Spleen (tissue), 11 donors: ENCODE results near the gene RHOBTB1. TPM values are rescaled to one million over a fixed set of nuclear protein-coding genes. Genes with fewer than 3 reads are reported as not detected.

Experiments
- DNase-seq: peaks from one replicate; pipeline ENCODE4 v3.0.0-alpha.2; 2020
- H3K27ac ChIP-seq, 8 donors: fragments of 200-600 bp; sonication (generic) in 7 of 8; 1 replicate in 4 of 8; 2 replicates in 4 of 8; pipeline versions ENCODE4 v1.5.0 to v1.8.0; 2016 to 2021; ENCODE audit warnings: inconsistent platforms in 4 of 8, mild to moderate bottlenecking in 4 of 8, moderate library complexity in 1 of 8
- H3K27me3 ChIP-seq, 7 donors: fragments of 200-600 bp; sonication (generic) in 6 of 7; replicated peaks in 1 of 7; 1 replicate in 4 of 7; 2 replicates in 3 of 7; pipeline versions ENCODE4 v1.5.0 to v1.8.0; 2016 to 2021; ENCODE audit warnings: inconsistent platforms in 3 of 7, mild to moderate bottlenecking in 1 of 7
- H3K36me3 ChIP-seq, 6 donors: fragments of 200-600 bp; sonication (generic) in 5 of 6; 1 replicate in 4 of 6; 2 replicates in 2 of 6; pipeline versions ENCODE4 v1.5.0 to v1.8.0; 2016 to 2021; ENCODE audit warnings: inconsistent platforms in 2 of 6
- H3K4me1 ChIP-seq, 6 donors: fragments of 200-600 bp; sonication (generic) in 5 of 6; 1 replicate in 3 of 6; 2 replicates in 3 of 6; pipeline versions ENCODE4 v1.5.0 to v1.8.0; 2016 to 2021; ENCODE audit warnings: inconsistent platforms in 3 of 6
- H3K4me3 ChIP-seq, 8 donors: fragments of 200-600 bp; sonication (generic) in 7 of 8; 1 replicate in 4 of 8; 2 replicates in 4 of 8; pipeline versions ENCODE4 v1.5.0 to v1.8.0; 2016 to 2021; ENCODE audit warnings: inconsistent platforms in 4 of 8, mild to moderate bottlenecking in 4 of 8, moderate library complexity in 2 of 8
- H3K9me3 ChIP-seq, 8 donors: fragments of 200-600 bp; sonication (generic) in 7 of 8; 1 replicate in 4 of 8; 2 replicates in 4 of 8; pipeline versions ENCODE4 v1.5.0 to v1.8.0; 2016 to 2021; ENCODE audit warnings: inconsistent platforms in 4 of 8
- POLR2A ChIP-seq, 3 donors: fragments of 450-650 bp; IDR thresholded peaks; one replicate each; pipeline ENCODE4 v1.5.1; 2017; ENCODE audit warnings: antibody characterized with exemption in 3 of 3, mild to moderate bottlenecking in 1 of 3
- POLR2AphosphoS5 ChIP-seq, 3 donors: sonication (generic); formaldehyde crosslinking; IDR thresholded peaks; one replicate each; pipeline ENCODE4 v1.5.1; 2017; ENCODE audit warnings: antibody characterized with exemption in 3 of 3
- WGBS, 5 donors: extraction: QIAGEN DNeasy Blood & Tissue Kit in 3 of 5; methylation state at CpG; one replicate each; pipeline versions ENCODE4 v1.1.5 to v1.1.7; 2013 to 2018; 5-methylcytosine and 5-hydroxymethylcytosine counted together
- intact Hi-C: fragments of 100-400 bp; cut with DNase I; formaldehyde crosslinking; loops from one replicate; pipeline ENCODE4 v1.15.0; 2023; ENCODE audit warnings: low total_unique reads
- polyA plus RNA-seq, 3 donors: library from polyadenylated mRNA; stranded (reverse); fragments of 200-250 nt; gene quantifications; one replicate each; pipeline ENCODE4 v1.2.1, GENCODE V29; 2013
- total RNA-seq, 7 donors: library from RNA; depleted of rRNA in 3 of 7; stranded (reverse); fragments of >200 nt in 3 of 7; fragmentation: NEBNext Ultra II Directional in 4 of 7; extraction: Animal tissue kit (Norgen Biotek cat#: 25700) in 4 of 7; gene quantifications; one replicate each; pipeline versions ENCODE4 v1.1.0 to v1.2.1, GENCODE V29; 2016 to 2021
- TF ChIP-seq, protein P1 (sequence below), 11 experiments: fragments of 200-600 bp in 7 of 11; fragments of 450-650 bp in 4 of 11; sonication (generic) in 4 of 11; IDR thresholded peaks in 8 of 11; conservative IDR thresholded peaks in 3 of 11; 1 replicate in 7 of 11; 2 replicates in 4 of 11; pipeline versions ENCODE4 v1.4.0 to v1.8.0; 2016 to 2021; ENCODE audit warnings: antibody characterized with exemption in 11 of 11, inconsistent platforms in 4 of 11, mild to moderate bottlenecking in 1 of 11
- donor health status: healthy with polysubstance abuse.
- donor health status: DM: no; HTN: no; CAD: no; lungs with moderate emphysema.
- donor health status: DM: no; HTN: no; CAD: no.
- donor health status: Bipolar disorder and iron deficiency.
- donor health status: healthy.
- donor health status: DM: no; HTN: no; CAD: no.
- donor health status: DM: yes; HTN: yes; CAD: no.

RHOBTB1 gene
- total and polyA plus RNA-seq, 10 donors: 4.9 to 49.2 (median 20.6) TPM

DNA sequence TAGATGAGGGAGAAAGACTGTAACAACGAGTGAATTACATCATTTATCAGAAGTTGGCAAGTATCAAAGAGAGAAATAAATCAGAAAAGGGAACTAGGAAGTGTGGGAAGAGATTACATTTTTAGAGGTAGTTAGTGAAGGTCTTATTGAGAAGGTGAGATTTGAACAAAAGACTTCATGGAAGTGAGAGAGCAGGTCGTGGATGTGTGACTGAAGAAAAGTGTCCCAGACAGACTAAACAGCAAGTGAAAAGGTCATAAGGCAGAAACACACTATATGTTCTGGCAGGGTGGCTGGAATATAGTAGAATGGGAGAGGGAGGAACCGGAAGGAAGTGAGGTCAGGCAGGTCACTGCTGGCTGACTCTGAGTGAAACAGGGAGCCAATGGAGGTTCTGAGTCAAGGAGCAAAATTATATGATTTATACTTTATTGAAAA, 35.7 kb upstream of the RHOBTB1 start:
- 38 to 62% (median 41%) methylated on average over 3 of the region's 3 CpGs for WGBS, 5 donors
- no peaks in the 10 kb centered on the region for H3K36me3 ChIP-seq
- H3K4me1 ChIP-seq: peaks cover 0 to 6% (median 0%) of the 10 kb centered on the region in 6 donors
- intact Hi-C loops: no loop called here
- no peaks in the 10 kb centered on the region for H3K9me3 ChIP-seq
- TF ChIP-seq POLR2AphosphoS5 (IDR thresholded peaks at IDR 0.05): no peak
- TF ChIP-seq, protein P1, sequence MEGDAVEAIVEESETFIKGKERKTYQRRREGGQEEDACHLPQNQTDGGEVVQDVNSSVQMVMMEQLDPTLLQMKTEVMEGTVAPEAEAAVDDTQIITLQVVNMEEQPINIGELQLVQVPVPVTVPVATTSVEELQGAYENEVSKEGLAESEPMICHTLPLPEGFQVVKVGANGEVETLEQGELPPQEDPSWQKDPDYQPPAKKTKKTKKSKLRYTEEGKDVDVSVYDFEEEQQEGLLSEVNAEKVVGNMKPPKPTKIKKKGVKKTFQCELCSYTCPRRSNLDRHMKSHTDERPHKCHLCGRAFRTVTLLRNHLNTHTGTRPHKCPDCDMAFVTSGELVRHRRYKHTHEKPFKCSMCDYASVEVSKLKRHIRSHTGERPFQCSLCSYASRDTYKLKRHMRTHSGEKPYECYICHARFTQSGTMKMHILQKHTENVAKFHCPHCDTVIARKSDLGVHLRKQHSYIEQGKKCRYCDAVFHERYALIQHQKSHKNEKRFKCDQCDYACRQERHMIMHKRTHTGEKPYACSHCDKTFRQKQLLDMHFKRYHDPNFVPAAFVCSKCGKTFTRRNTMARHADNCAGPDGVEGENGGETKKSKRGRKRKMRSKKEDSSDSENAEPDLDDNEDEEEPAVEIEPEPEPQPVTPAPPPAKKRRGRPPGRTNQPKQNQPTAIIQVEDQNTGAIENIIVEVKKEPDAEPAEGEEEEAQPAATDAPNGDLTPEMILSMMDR (IDR thresholded peaks at IDR 0.05 in 8 of 11, conservative IDR thresholded peaks at IDR 0.05 in 3 of 11): no peak
- no peak for TF ChIP-seq POLR2A (IDR thresholded peaks at IDR 0.05)
- DNase-seq: no peak
- no peak overlapping the region for H3K4me3 ChIP-seq
- H3K27me3 ChIP-seq: no peaks in the 10 kb centered on the region
- H3K27ac ChIP-seq: no peak overlapping the region

DNA sequence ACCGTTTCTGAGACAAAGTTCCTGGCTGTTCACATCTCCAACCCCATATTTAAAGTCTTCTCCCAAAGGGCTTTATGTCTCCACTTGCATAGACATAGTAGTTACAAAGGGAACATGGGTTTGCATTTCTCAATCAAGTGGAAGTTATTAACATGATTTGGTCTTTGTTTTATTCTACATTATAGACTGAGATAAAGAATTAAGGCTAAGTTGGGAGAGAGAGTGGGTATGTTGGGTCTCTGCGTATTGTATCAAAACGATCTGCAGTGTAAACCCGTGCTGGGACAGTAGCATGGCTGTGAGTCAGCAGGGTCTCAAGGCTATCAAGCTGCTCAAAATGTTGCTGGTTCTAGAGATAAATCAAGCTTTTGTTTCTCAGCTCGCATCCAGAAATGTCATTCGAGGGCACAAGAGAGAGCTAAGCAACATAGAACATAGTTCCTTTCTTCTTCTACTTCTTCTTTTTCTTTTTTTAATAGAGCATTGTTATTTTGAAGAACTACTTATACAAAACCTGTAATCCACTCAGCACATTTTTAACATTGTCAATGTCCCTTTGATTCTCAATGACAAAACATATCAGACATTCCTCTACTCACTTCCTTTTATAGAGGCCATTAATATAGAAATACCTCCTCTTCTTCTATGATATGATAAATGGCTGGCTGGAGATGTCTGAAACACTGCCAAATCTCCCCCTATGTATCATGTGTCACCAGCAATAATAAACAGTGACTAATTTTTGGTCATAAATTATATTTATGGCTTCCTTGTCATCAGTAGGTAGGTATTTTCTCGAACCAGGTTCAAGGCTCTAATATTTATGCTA, 34.5 kb upstream of the RHOBTB1 start:
- H3K4me1 ChIP-seq: peaks cover 0 to 6% (median 0%) of the 10 kb centered on the region in 6 donors
- TF ChIP-seq, protein P1 (IDR thresholded peaks at IDR 0.05 in 8 of 11, conservative IDR thresholded peaks at IDR 0.05 in 3 of 11): no peak
- DNase-seq: no peak
- H3K36me3 ChIP-seq: no peaks in the 10 kb centered on the region
- no peak overlapping the region for H3K4me3 ChIP-seq
- H3K9me3 ChIP-seq: no peaks in the 10 kb centered on the region
- intact Hi-C loops: no loop called here
- peak overlapping the region in 3 of 8 donors; percentile 10 to 39 (median 26) for H3K27ac ChIP-seq
- H3K27me3 ChIP-seq: no peaks in the 10 kb centered on the region
- WGBS, 5 donors: 32 to 44% (median 36%) methylated on average over 7 of the region's 7 CpGs

DNA sequence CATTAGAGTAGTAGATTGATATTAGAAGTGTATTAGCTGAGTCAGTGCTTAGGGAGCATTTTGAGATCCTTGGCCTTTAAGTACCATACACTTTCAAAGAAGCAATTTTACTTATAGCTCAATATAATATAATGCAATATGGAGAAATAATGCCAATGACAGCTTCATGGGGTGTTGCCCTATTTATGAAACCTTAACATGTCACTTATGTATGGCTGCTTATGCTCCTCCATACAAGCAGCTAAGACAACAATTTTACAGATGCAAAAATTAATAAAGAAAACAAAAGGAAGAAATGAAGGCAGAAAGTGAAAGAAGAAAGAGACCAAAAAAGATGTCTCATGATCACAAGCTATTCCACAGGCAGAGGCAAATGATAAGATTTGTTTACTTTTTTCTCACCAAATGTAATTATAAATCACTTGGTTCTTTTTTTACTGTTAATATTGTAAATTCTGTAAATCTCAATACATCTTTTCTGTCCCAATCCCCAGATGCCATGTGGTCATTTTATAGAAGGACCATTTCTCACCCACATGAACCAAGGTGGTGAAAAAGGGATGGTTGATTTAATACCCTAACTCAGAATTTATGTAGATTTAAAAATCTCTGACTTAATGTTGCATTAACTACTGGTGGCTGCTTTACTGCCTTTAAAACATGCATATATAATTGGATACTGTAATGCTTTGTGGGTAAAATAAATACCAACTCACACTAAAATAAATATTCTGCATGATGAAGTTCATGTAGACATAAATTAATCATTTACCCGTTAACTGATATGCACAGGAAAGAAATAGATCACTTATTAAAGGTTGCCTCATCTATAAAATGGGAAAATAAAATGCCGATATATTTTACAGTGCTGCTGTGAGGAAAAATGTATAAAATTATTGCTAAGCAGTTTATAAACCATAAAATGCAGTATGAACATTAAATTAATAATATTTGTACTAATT, 33.5 kb upstream of the RHOBTB1 start:
- intact Hi-C loops: no loop called here
- no peak for DNase-seq
- Histone ChIP-seq H3K9me3 (no peaks in the 10 kb centered on the region), H3K27me3 (no peaks in the 10 kb centered on the region), H3K4me1 (peaks cover 0 to 6% (median 0%) of the 10 kb centered on the region in 6 donors), H3K27ac (no peak overlapping the region), H3K36me3 (no peaks in the 10 kb centered on the region), H3K4me3 (no peak overlapping the region)
- 78 to 97% (median 90%) methylated on average over 2 of the region's 2 CpGs for WGBS, 5 donors
- TF ChIP-seq, protein P1 (IDR thresholded peaks at IDR 0.05 in 8 of 11, conservative IDR thresholded peaks at IDR 0.05 in 3 of 11): no peak
- TF ChIP-seq POLR2AphosphoS5 (IDR thresholded peaks at IDR 0.05): no peak
- TF ChIP-seq POLR2A (IDR thresholded peaks at IDR 0.05): no peak
